HG03469 (cell line): ENCODE measurements around the gene DLK1.

ENCODE experiments used
- ATAC-seq: cut with Tn5 transposase; IDR thresholded peaks from one replicate; pipeline ENCODE4 v1.9.1; 2021; ENCODE audit warnings: mild to moderate bottlenecking, moderate library complexity, moderate number of reproducible peaks; ENCODE audit not compliant: unreplicated experiment

Gene DLK1

GRCh38 chr14:100712490-100712889 lies 14.2 kb upstream of the DLK1 start:
- ATAC-seq, result no peak

- no peak for ATAC-seq
These were observed 13.0 kb upstream of the DLK1 start for GRCh38 chr14:100713705-100714104.

GRCh38 chr14:100714258-100714892 lies 12.3 kb upstream of the DLK1 start:
- no peak for ATAC-seq

GRCh38 chr14:100715332-100715731 lies 11.4 kb upstream of the DLK1 start:
- no peak for ATAC-seq

- no peak for ATAC-seq
These were observed 10.9 kb upstream of the DLK1 start for GRCh38 chr14:100715803-100716202.

GRCh38 chr14:100717386-100717785 lies 9.3 kb upstream of the DLK1 start:
- ATAC-seq, result no peak

GRCh38 chr14:100719976-100720520 lies 6.6 kb upstream of the DLK1 start:
- ATAC-seq, result no peak

GRCh38 chr14:100721568-100721967 lies 5.1 kb upstream of the DLK1 start:
- ATAC-seq, result no peak

GRCh38 chr14:100722367-100722766 lies 4.3 kb upstream of the DLK1 start:
- no peak for ATAC-seq

GRCh38 chr14:100723135-100723829 lies 3.4 kb upstream of the DLK1 start:
- no peak for ATAC-seq

GRCh38 chr14:100723830-100724437 lies 2.8 kb upstream of the DLK1 start:
- ATAC-seq, result no peak

GRCh38 chr14:100724536-100724935 lies 2.2 kb upstream of the DLK1 start:
- no peak for ATAC-seq

- ATAC-seq, result no peak
These were observed 905 bp upstream of the DLK1 start for GRCh38 chr14:100725587-100726387.

GRCh38 chr14:100727086-100727872 lies 587 bp downstream of the DLK1 start:
- ATAC-seq, result no peak

GRCh38 chr14:100727873-100728240 lies 1.2 kb downstream of the DLK1 start:
- ATAC-seq, result no peak

- ATAC-seq, result no peak
These were observed 2.3 kb downstream of the DLK1 start for GRCh38 chr14:100728962-100729361.

GRCh38 chr14:100729982-100730381 lies 3.3 kb downstream of the DLK1 start:
- ATAC-seq, result no peak

GRCh38 chr14:100730581-100730980 lies 3.9 kb downstream of the DLK1 start:
- no peak for ATAC-seq

- ATAC-seq, result no peak
These were observed 4.4 kb downstream of the DLK1 start for GRCh38 chr14:100731011-100731670.
